SK-N-MC (cell line): ENCODE measurements around the gene PCBP3.

ENCODE experiments used
- EZH2 ChIP-seq: fragments of 200-600 bp; sonication (generic); IDR thresholded peaks from one replicate; pipeline ENCODE4 v1.6.1; 2017; ENCODE audit warnings: antibody characterized with exemption
- POLR2AphosphoS5 ChIP-seq: IDR thresholded peaks from 2 replicates; pipeline ENCODE4 v1.6.1; 2012; ENCODE audit warnings: mild to moderate bottlenecking, low read depth, low read length, borderline replicate concordance

DNA sequence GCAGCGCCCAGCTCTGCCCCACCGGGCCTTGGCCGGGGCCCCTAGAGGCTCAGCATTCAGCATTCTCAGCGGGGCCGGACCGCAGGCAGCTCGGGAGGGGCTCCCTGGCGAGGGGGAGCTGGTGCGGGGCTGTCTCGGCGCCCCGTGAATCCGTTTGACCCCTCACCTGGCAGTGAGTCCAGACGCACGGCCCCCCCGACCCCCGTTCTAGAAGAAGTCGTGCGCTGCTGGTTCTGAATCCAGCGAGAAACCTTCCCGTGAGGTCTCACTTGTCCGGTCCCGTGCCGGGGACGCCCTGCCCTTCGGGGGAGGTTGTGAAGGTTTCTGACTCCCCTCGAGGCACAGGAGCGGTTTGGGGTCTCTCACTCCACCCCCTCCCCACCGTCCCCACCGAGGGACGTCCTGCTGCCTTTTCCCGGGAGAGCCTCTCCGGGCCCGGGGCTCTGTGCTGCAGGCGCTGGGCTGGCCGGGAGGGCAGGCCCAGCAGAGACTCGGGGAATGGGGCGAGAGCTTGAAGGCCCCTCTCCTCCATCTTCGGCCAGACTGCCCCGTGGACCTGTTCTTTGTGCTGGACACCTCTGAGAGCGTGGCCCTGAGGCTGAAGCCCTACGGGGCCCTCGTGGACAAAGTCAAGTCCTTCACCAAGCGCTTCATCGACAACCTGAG, 338.7 kb downstream of the PCBP3 start:
- TF ChIP-seq EZH2 (no peak), POLR2AphosphoS5 (no peak)
